BLaER1 treated with 17β-estradiol and CSF1 and Interleukin-3, amounts not matched to agents 10 nM and 100 nM (cell line): Measurements from ENCODE around the gene GNG7.
"Not testable (repeated sequence)": the region's sequence is repeated elsewhere in the genome, so short reads cannot be mapped to it uniquely, and the experiment has no call there.

Experiments used
- H3K27ac ChIP-seq, 11 experiments: shearing (Covaris generic); formaldehyde crosslinking; 2 replicates each; pipeline ENCODE4 v1.8.1; 2022
- H3K27me3 ChIP-seq, 11 experiments: shearing (Covaris generic); formaldehyde crosslinking; 2 replicates each; pipeline ENCODE4 v1.8.1; 2022
- H3K36me3 ChIP-seq, 11 experiments: shearing (Covaris generic); formaldehyde crosslinking; 2 replicates each; pipeline ENCODE4 v1.8.1; 2022
- H3K4me1 ChIP-seq, 10 experiments: shearing (Covaris generic); formaldehyde crosslinking; 2 replicates each; pipeline ENCODE4 v1.8.1; 2022
- H3K4me2 ChIP-seq, 11 experiments: shearing (Covaris generic); formaldehyde crosslinking; 2 replicates each; pipeline ENCODE4 v1.8.1; 2022
- H3K4me3 ChIP-seq, 10 experiments: shearing (Covaris generic); formaldehyde crosslinking; 2 replicates each; pipeline ENCODE4 v1.8.1; 2022
- H3K9ac ChIP-seq, 11 experiments: shearing (Covaris generic); formaldehyde crosslinking; 2 replicates each; pipeline ENCODE4 v1.8.1; 2022
- H3K9me3 ChIP-seq, 11 experiments: shearing (Covaris generic); formaldehyde crosslinking; replicated peaks in 1 of 11; 2 replicates each; pipeline ENCODE4 v1.8.1; 2022
- H4K20me1 ChIP-seq, 11 experiments: shearing (Covaris generic); formaldehyde crosslinking; 2 replicates each; pipeline ENCODE4 v1.8.1; 2022
- Cebpa-rat ChIP-seq, 11 experiments: shearing (Covaris generic); IDR thresholded peaks; 2 replicates each; pipeline ENCODE4 v1.8.1; 2022

The GNG7 gene

GRCh38 chr19:2717638-2718541 lies 15.4 kb upstream of the GNG7 start:
- Histone ChIP-seq H3K9me3 (peaks cover 15 to 26% (median 20%) of the 10 kb centered on the region in 11 experiments), H3K4me1 (peaks cover 24 to 40% (median 34%) of the 10 kb centered on the region in 10 experiments), H4K20me1 (peaks cover 0 to 29% (median 10%) of the 10 kb centered on the region in 11 experiments; a peak in 8 of 22 replicates), H3K36me3 (peaks cover 18 to 45% (median 34%) of the 10 kb centered on the region in 11 experiments), H3K4me3 (no peak overlapping the region), H3K9ac (no peak overlapping the region; a peak in 1 of 22 replicates), H3K4me2 (no peak overlapping the region), H3K27ac (no peak overlapping the region), H3K27me3 (no peaks in the 10 kb centered on the region; a peak in 1 of 22 replicates)
- no peak for TF ChIP-seq Cebpa-rat (IDR thresholded peaks at IDR 0.05)

GRCh38 chr19:2716722-2717637 lies 14.5 kb upstream of the GNG7 start:
- peaks cover 22 to 40% (median 34%) of the 10 kb centered on the region in 10 experiments for H3K4me1 ChIP-seq
- H3K27me3 ChIP-seq: no peaks in the 10 kb centered on the region; a peak in 1 of 22 replicates
- no peak overlapping the region for H3K27ac ChIP-seq
- H3K9me3 ChIP-seq: peaks cover 15 to 26% (median 20%) of the 10 kb centered on the region in 11 experiments
- no peak overlapping the region for H3K4me2 ChIP-seq
- peaks cover 18 to 45% (median 34%) of the 10 kb centered on the region in 11 experiments for H3K36me3 ChIP-seq
- H4K20me1 ChIP-seq: peaks cover 0 to 29% (median 10%) of the 10 kb centered on the region in 11 experiments; a peak in 8 of 22 replicates
- TF ChIP-seq Cebpa-rat (IDR thresholded peaks at IDR 0.05): no peak
- H3K9ac ChIP-seq: no peak overlapping the region
- H3K4me3 ChIP-seq: no peak overlapping the region

GRCh38 chr19:2716275-2716650 lies 13.8 kb upstream of the GNG7 start:
- Histone ChIP-seq H3K4me1 (peaks cover 23 to 41% (median 35%) of the 10 kb centered on the region in 10 experiments), H3K9ac (no peak overlapping the region), H4K20me1 (peaks cover 0 to 29% (median 10%) of the 10 kb centered on the region in 11 experiments; a peak in 8 of 22 replicates), H3K4me3 (no peak overlapping the region), H3K27me3 (no peaks in the 10 kb centered on the region), H3K36me3 (peaks cover 18 to 45% (median 34%) of the 10 kb centered on the region in 11 experiments), H3K9me3 (peaks cover 15 to 26% (median 20%) of the 10 kb centered on the region in 11 experiments), H3K27ac (no peak overlapping the region), H3K4me2 (no peak overlapping the region)
- no peak for TF ChIP-seq Cebpa-rat (IDR thresholded peaks at IDR 0.05)

GRCh38 chr19:2715470-2716274 lies 13.2 kb upstream of the GNG7 start:
- Histone ChIP-seq H3K36me3 (peaks cover 18 to 45% (median 34%) of the 10 kb centered on the region in 11 experiments), H4K20me1 (peaks cover 0 to 29% (median 10%) of the 10 kb centered on the region in 11 experiments; a peak in 8 of 22 replicates), H3K9ac (no peak overlapping the region), H3K4me2 (no peak overlapping the region), H3K27me3 (no peaks in the 10 kb centered on the region), H3K27ac (no peak overlapping the region), H3K4me1 (peaks cover 29 to 47% (median 41%) of the 10 kb centered on the region in 10 experiments), H3K9me3 (peaks cover 15 to 26% (median 20%) of the 10 kb centered on the region in 11 experiments), H3K4me3 (no peak overlapping the region; a peak in 1 of 20 replicates)
- no peak for TF ChIP-seq Cebpa-rat (IDR thresholded peaks at IDR 0.05)

- H3K9ac ChIP-seq: no peak overlapping the region
- H4K20me1 ChIP-seq: peaks cover 0 to 19% (median 9%) of the 10 kb centered on the region in 11 experiments; a peak in 8 of 22 replicates
- no peak overlapping the region for H3K27ac ChIP-seq
- peaks cover 18 to 45% (median 34%) of the 10 kb centered on the region in 11 experiments for H3K36me3 ChIP-seq
- no peak for TF ChIP-seq Cebpa-rat (IDR thresholded peaks at IDR 0.05)
- H3K27me3 ChIP-seq: no peaks in the 10 kb centered on the region
- H3K4me3 ChIP-seq: no peak overlapping the region
- peaks cover 32 to 47% (median 42%) of the 10 kb centered on the region in 10 experiments for H3K4me1 ChIP-seq
- peaks cover 15 to 26% (median 20%) of the 10 kb centered on the region in 11 experiments for H3K9me3 ChIP-seq
- no peak overlapping the region for H3K4me2 ChIP-seq
Observed at GRCh38 chr19:2714531-2715269, 12.2 kb upstream of the GNG7 start.

- Histone ChIP-seq H3K4me1 (peaks cover 31 to 48% (median 43%) of the 10 kb centered on the region in 10 experiments), H3K9me3 (peaks cover 15 to 26% (median 20%) of the 10 kb centered on the region in 11 experiments), H4K20me1 (peaks cover 0 to 18% (median 9%) of the 10 kb centered on the region in 11 experiments; a peak in 8 of 22 replicates), H3K36me3 (peaks cover 18 to 45% (median 34%) of the 10 kb centered on the region in 11 experiments)
- H3K4me2 ChIP-seq, H3K9ac ChIP-seq, H3K27ac ChIP-seq, H3K27me3 ChIP-seq, H3K4me3 ChIP-seq: not testable (repeated sequence)
Observed at GRCh38 chr19:2714102-2714501, 11.6 kb upstream of the GNG7 start.

GRCh38 chr19:2713170-2713569 lies 10.7 kb upstream of the GNG7 start:
- Histone ChIP-seq H3K9me3 (peaks cover 15 to 26% (median 20%) of the 10 kb centered on the region in 11 experiments), H3K4me2 (peak overlapping the region in 4 of 11 experiments; percentile 88 to 91 (median 89); a peak in 6 of 22 replicates), H3K36me3 (peaks cover 18 to 35% (median 32%) of the 10 kb centered on the region in 11 experiments), H3K4me1 (peaks cover 31 to 46% (median 39%) of the 10 kb centered on the region in 10 experiments)
- H3K9ac ChIP-seq, H3K27me3 ChIP-seq, H3K4me3 ChIP-seq, H3K27ac ChIP-seq, H4K20me1 ChIP-seq: not testable (repeated sequence)
